ENCODE results near the gene PODXL2. TPM values are rescaled to one million over a fixed set of nuclear protein-coding genes. Genes with fewer than 3 reads are reported as not detected.
"Not testable (repeated sequence)": the region's sequence is repeated elsewhere in the genome, so short reads cannot be mapped to it uniquely, and the experiment has no call there.

The PODXL2 gene
- total RNA-seq, 1 donor from 2014 or later = 10.7 TPM

GRCh38 chr3:127647845-127648204 is 18.8 kb downstream of the PODXL2 start:
- H3K27ac Mint-ChIP-seq (ENCODE audit: unreplicated experiment) = no peak overlapping the region
- no peak overlapping the region for H3K4me3 Mint-ChIP-seq (ENCODE audit: unreplicated experiment)
- no peaks in the 10 kb centered on the region for H3K9me3 Mint-ChIP-seq (ENCODE audit: low read depth)
- H3K36me3 Mint-ChIP-seq (ENCODE audit: low read depth) = no peaks in the 10 kb centered on the region
- peaks cover under 1% of the 10 kb centered on the region for H3K4me1 Mint-ChIP-seq (ENCODE audit: low read depth)
- no peaks in the 10 kb centered on the region for H3K27me3 Mint-ChIP-seq (ENCODE audit: low read depth)
- no peak for TF ChIP-seq CTCF (IDR thresholded peaks at IDR 0.05)
- DNase-seq (ENCODE audit: low spot score) = no peak

- no peak overlapping the region for H3K4me3 Mint-ChIP-seq (ENCODE audit: unreplicated experiment)
- H3K36me3 Mint-ChIP-seq (ENCODE audit: low read depth) = no peaks in the 10 kb centered on the region
- no peaks in the 10 kb centered on the region for H3K9me3 Mint-ChIP-seq (ENCODE audit: low read depth)
- H3K27ac Mint-ChIP-seq (ENCODE audit: unreplicated experiment) = no peak overlapping the region
- H3K27me3 Mint-ChIP-seq (ENCODE audit: low read depth) = no peaks in the 10 kb centered on the region
- peaks cover 18% of the 10 kb centered on the region for H3K4me1 Mint-ChIP-seq (ENCODE audit: low read depth)
- DNase-seq (ENCODE audit: low spot score) = no peak
- TF ChIP-seq CTCF (IDR thresholded peaks at IDR 0.05) = no peak
These were observed 21.3 kb downstream of the PODXL2 start for GRCh38 chr3:127650236-127650635.

- Mint-ChIP-seq H3K9me3 (ENCODE audit: low read depth) (no peaks in the 10 kb centered on the region), H3K4me1 (ENCODE audit: low read depth) (peaks cover 28% of the 10 kb centered on the region), H3K36me3 (ENCODE audit: low read depth) (no peaks in the 10 kb centered on the region), H3K27ac (ENCODE audit: unreplicated experiment) (no peak overlapping the region), H3K4me3 (ENCODE audit: unreplicated experiment) (no peak overlapping the region), H3K27me3 (ENCODE audit: low read depth) (no peaks in the 10 kb centered on the region)
- TF ChIP-seq CTCF (IDR thresholded peaks at IDR 0.05) = no peak
- DNase-seq (ENCODE audit: low spot score) = no peak
These were observed 22.7 kb downstream of the PODXL2 start for GRCh38 chr3:127651516-127652172.

- Mint-ChIP-seq H3K4me1 (ENCODE audit: low read depth) (peaks cover 34% of the 10 kb centered on the region), H3K27me3 (ENCODE audit: low read depth) (no peaks in the 10 kb centered on the region), H3K4me3 (ENCODE audit: unreplicated experiment) (no peak overlapping the region), H3K36me3 (ENCODE audit: low read depth) (no peaks in the 10 kb centered on the region), H3K27ac (ENCODE audit: unreplicated experiment) (no peak overlapping the region), H3K9me3 (ENCODE audit: low read depth) (no peaks in the 10 kb centered on the region)
- DNase-seq (ENCODE audit: low spot score) = no peak
- peak; percentile 96 for TF ChIP-seq CTCF (IDR thresholded peaks at IDR 0.05)
These were observed 23.4 kb downstream of the PODXL2 start for GRCh38 chr3:127652246-127652995.

- Mint-ChIP-seq H3K27ac (ENCODE audit: unreplicated experiment) (no peak overlapping the region), H3K4me1 (ENCODE audit: low read depth) (peaks cover 53% of the 10 kb centered on the region), H3K27me3 (ENCODE audit: low read depth) (no peaks in the 10 kb centered on the region), H3K4me3 (ENCODE audit: unreplicated experiment) (no peak overlapping the region), H3K36me3 (ENCODE audit: low read depth) (no peaks in the 10 kb centered on the region), H3K9me3 (ENCODE audit: low read depth) (no peaks in the 10 kb centered on the region)
- no peak for DNase-seq (ENCODE audit: low spot score)
- TF ChIP-seq CTCF (IDR thresholded peaks at IDR 0.05) = no peak
These were observed 25.4 kb downstream of the PODXL2 start for GRCh38 chr3:127654374-127654773.

GRCh38 chr3:127654993-127655392 is 26.0 kb downstream of the PODXL2 start:
- Mint-ChIP-seq H3K27ac (ENCODE audit: unreplicated experiment) (peak overlapping the region; percentile 88), H3K4me1 (ENCODE audit: low read depth) (peaks cover 58% of the 10 kb centered on the region)
- H3K27me3 Mint-ChIP-seq (ENCODE audit: low read depth); H3K4me3 Mint-ChIP-seq (ENCODE audit: unreplicated experiment); H3K9me3 Mint-ChIP-seq (ENCODE audit: low read depth); DNase-seq (ENCODE audit: low spot score); H3K36me3 Mint-ChIP-seq (ENCODE audit: low read depth): not testable (repeated sequence)

Measured in chondrocyte (in vitro differentiated cells).